Measurements from ENCODE around the gene APOL3.

APOL3 gene

DNA sequence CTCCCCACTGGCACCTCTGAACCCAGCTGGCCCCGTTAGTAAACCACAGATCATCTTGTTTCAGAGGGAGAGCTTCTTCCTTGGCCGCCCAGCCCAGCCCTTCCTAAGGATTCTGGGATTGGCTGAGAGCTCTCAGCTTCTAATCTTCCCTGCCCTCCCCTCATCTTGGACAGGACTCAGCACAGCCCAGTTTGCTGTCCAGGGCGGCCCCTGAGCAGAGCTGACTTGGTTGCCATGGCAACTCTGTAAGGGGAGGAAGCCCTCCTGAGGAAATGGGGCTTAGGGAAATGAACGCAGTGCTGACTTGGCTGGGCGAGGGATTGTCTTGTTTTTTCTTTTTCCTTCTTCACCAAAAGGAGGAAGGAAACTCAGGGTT lies 36.5 kb upstream of the APOL3 start:
- H3K4me3 ChIP-seq (ENCODE audit: low read depth, low read length): no peak overlapping the region
- TF ChIP-seq, protein P1, sequence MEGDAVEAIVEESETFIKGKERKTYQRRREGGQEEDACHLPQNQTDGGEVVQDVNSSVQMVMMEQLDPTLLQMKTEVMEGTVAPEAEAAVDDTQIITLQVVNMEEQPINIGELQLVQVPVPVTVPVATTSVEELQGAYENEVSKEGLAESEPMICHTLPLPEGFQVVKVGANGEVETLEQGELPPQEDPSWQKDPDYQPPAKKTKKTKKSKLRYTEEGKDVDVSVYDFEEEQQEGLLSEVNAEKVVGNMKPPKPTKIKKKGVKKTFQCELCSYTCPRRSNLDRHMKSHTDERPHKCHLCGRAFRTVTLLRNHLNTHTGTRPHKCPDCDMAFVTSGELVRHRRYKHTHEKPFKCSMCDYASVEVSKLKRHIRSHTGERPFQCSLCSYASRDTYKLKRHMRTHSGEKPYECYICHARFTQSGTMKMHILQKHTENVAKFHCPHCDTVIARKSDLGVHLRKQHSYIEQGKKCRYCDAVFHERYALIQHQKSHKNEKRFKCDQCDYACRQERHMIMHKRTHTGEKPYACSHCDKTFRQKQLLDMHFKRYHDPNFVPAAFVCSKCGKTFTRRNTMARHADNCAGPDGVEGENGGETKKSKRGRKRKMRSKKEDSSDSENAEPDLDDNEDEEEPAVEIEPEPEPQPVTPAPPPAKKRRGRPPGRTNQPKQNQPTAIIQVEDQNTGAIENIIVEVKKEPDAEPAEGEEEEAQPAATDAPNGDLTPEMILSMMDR (IDR thresholded peaks at IDR 0.05; ENCODE audit: borderline replicate concordance, insufficient read depth, low read depth, low read length): no peak

DNA sequence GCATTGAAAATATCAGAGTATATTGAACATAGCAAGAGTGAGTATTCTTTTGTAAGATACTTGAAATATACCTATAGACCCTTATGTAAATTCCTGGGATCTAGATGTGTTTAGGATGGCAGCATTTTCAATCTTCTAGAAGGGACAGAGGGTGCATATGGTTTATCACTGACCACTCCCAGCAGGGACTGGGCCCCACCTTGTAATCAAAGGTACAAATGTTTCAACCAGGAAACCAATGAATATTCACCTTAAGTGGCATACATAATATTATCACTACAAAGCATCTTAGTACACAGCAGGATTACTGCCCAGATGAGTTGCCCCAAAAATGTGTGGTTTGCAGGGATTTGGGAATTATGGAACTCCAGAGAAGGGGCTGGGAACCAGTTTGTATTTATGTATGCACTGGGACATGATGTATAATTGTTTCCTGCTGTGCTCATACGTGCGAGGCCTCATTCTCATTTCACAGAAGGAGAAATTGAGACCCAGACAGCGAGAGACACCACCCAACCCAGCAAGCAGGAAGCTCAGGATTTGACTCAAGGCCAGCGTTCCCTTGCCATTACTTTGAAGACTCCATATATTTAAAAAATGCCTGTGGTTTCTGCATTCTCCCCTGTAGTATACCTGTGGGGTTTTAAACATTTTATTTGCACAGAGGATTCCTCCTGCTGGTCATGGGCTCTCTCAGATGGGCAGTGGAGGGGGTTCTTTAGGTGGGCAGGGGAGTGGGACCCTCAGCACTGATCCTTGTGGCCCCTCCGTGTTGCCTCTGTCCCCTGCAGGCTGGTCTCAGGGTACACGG lies 35.9 kb upstream of the APOL3 start:
- no peak overlapping the region for H3K4me3 ChIP-seq (ENCODE audit: low read depth, low read length)
- TF ChIP-seq, protein P1 (IDR thresholded peaks at IDR 0.05; ENCODE audit: borderline replicate concordance, insufficient read depth, low read depth, low read length): no peak

DNA sequence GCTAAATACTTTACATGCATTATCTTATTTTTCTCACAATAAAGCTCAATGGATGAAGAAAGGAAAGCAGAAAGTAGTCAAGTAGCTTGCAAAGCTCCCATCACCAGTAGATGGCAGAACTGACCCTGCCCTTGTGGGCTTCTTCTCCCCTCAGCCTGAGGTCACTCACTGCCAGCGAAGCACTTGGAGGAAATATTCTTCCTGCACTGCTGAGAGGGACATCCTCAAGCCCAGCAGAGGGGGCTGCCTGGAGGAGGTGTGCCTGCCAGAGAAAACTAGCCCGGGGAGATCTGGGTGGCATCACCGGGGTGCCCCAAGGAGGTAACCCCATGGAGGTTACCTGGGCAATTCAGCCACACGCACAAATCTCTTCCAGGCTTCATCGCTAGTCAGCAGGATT lies 34.4 kb upstream of the APOL3 start:
- TF ChIP-seq, protein P1 (IDR thresholded peaks at IDR 0.05; ENCODE audit: borderline replicate concordance, insufficient read depth, low read depth, low read length): peak; percentile 71
- no peak overlapping the region for H3K4me3 ChIP-seq (ENCODE audit: low read depth, low read length)

DNA sequence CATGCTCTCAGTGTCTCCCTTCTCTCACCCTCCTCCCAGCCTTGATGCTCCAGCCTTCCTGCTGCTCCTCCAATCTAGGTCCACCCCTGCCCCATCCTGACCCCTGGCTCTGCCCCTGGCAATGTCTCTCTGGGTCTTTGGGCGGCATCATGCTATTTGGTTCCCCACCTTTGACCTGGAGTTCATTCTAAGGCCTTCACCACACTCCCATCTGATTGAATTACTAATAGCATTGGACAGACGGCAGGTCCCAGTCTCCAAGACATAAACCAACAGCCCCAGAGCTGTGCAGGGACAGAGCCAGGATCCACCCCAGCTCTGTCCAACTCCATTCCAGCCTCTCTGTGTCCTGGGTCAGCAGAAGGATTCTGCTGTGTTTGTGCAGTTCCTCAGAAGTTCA lies 33.8 kb upstream of the APOL3 start:
- TF ChIP-seq, protein P1 (IDR thresholded peaks at IDR 0.05; ENCODE audit: borderline replicate concordance, insufficient read depth, low read depth, low read length): no peak
- H3K4me3 ChIP-seq (ENCODE audit: low read depth, low read length): no peak overlapping the region

DNA sequence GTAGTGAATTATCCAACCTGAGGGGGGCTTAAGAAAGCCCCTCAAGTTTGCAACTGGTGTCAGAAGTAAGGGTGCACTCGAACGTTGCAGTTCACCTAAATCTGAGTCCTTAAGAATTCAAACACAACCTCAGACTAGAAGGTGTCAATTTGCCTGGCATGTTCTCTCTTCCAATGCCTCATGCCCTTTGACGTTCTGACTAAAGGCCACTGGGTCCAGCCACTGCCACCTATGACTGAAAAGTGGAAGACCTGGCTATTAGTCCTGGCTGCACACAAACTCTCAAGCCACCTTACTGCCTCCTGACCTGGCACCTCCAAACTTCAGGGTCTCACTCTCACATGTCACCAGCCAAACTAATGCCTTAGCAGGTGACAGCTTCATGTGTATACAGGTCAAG lies 33.0 kb upstream of the APOL3 start:
- no peak overlapping the region for H3K4me3 ChIP-seq (ENCODE audit: low read depth, low read length)
- TF ChIP-seq, protein P1 (IDR thresholded peaks at IDR 0.05; ENCODE audit: borderline replicate concordance, insufficient read depth, low read depth, low read length): no peak

DNA sequence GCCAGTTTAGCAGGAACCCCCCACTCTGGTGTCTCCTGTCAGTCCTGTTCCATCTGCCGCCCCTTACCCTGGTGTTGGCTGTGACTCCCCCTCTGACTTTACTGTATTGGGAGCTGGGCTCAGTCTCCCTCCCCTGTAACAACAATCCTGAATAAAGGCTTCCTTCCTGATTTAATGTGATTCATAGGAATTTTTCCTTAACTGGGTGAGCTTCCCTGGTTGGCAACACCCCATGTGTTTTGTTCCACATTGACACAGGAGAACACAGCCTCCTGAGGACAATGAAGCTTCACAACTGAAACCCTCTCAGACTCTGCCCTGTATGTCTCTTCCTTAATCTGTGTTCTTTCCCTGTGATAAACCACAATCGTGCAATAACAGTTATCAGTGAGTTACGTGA lies 32.6 kb upstream of the APOL3 start:
- no peak overlapping the region for H3K4me3 ChIP-seq (ENCODE audit: low read depth, low read length)
- TF ChIP-seq, protein P1 (IDR thresholded peaks at IDR 0.05; ENCODE audit: borderline replicate concordance, insufficient read depth, low read depth, low read length): no peak

DNA sequence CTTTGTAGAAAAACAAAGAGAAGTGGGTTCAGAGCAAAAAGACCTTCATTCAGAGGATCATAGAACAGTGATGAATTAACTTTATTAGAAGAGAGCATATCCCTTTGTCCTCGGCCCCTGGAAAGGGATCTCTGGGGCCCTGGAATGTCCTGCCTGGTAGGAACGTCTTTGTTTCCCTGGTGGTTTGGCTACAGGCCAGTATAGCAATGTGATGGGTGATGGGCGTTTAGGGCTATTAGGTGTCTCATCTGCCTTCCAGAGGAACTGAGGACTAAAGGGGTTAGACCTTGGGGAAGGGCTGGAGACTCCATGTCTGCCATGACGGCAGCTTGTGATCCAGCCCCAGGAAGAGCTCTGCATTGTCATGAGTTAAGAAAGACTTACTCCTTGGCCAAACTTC lies 32.0 kb upstream of the APOL3 start:
- H3K4me3 ChIP-seq (ENCODE audit: low read depth, low read length): no peak overlapping the region
- TF ChIP-seq, protein P1 (IDR thresholded peaks at IDR 0.05; ENCODE audit: borderline replicate concordance, insufficient read depth, low read depth, low read length): no peak

Data from GM12875 (cell line).